CD4-positive, alpha-beta T cell (primary cell): ENCODE results near the gene FAM83F. TPM values are rescaled to one million over a fixed set of nuclear protein-coding genes. Genes with fewer than 3 reads are reported as not detected.
A peak's percentile ranks its signal among the peaks of the same experiment; 100 is the strongest.
"Not testable (repeated sequence)": the region's sequence is repeated elsewhere in the genome, so short reads cannot be mapped to it uniquely, and the experiment has no call there.

Experiments used
- ATAC-seq: fragments of 200-7000 bp; cut with Tn5 transposase; one replicate; pipeline ENCODE4 v1.10.0; 2022; ENCODE audit warnings: mild to moderate bottlenecking; ENCODE audit not compliant: poor library complexity
- CTCF ChIA-PET: fragments of 350-600 bp; sonication (Branson Sonifier 250); formaldehyde crosslinking; loops from one replicate; lab custom pipeline; 2021; ENCODE audit warnings: antibody characterized with exemption, inconsistent platforms; lab: Charles Lee
- POLR2A ChIA-PET: fragments of 350-600 bp; sonication (Branson Sonifier 250); formaldehyde crosslinking; loops from one replicate; lab custom pipeline; 2021; ENCODE audit warnings: antibody characterized with exemption, inconsistent platforms; lab: Charles Lee
- DNase-seq, 14 experiments: peaks; one replicate each; pipeline ENCODE4 v3.0.0-alpha.2; 2013 to 2020; ENCODE audit warnings: mixed read lengths in 2 of 14
- H3K27ac ChIP-seq, 2 donors: one replicate each; pipeline versions ENCODE4 v1.5.1 to v1.7.0; 2013; ENCODE audit warnings: low read length in 2 of 2, low read depth in 1 of 2, mild to moderate bottlenecking in 1 of 2
- H3K27me3 ChIP-seq, 2 experiments: 1 replicate in 1 of 2; 2 replicates in 1 of 2; pipeline versions ENCODE4 v1.6.1 to v1.7.0; 2013; ENCODE audit warnings: low read length in 2 of 2, control low read depth in 1 of 2, mild to moderate bottlenecking in 1 of 2, moderate library complexity in 1 of 2; ENCODE audit not compliant: insufficient read depth in 2 of 2, control insufficient read depth in 1 of 2
- H3K36me3 ChIP-seq: one replicate; pipeline ENCODE4 v1.6.1; 2013; ENCODE audit warnings: low read length, control low read depth; ENCODE audit not compliant: insufficient read depth
- H3K4me1 ChIP-seq: one replicate; pipeline ENCODE4 v1.6.1; 2013; ENCODE audit warnings: low read length, control low read depth; ENCODE audit not compliant: insufficient read depth
- H3K4me3 ChIP-seq: one replicate; pipeline ENCODE4 v1.5.1; 2013; ENCODE audit warnings: mild to moderate bottlenecking, low read length, moderate library complexity
- H3K9me3 ChIP-seq, 2 experiments: 1 replicate in 1 of 2; 2 replicates in 1 of 2; pipeline versions ENCODE4 v1.6.1 to v1.7.0; 2013; ENCODE audit warnings: low read length in 2 of 2, mild to moderate bottlenecking in 2 of 2, control low read depth in 1 of 2, moderate library complexity in 1 of 2; ENCODE audit not compliant: control insufficient read depth in 1 of 2, insufficient read depth in 1 of 2
- H3K27ac Mint-ChIP-seq: one replicate; pipeline ENCODE4 v1.8.0; 2020; ENCODE audit warnings: mixed read lengths
- H3K27me3 Mint-ChIP-seq: one replicate; pipeline ENCODE4 v1.8.0; 2021; ENCODE audit warnings: mixed read lengths
- H3K36me3 Mint-ChIP-seq: one replicate; pipeline ENCODE4 v1.8.0; 2021; ENCODE audit warnings: low read depth, mixed read lengths
- H3K4me1 Mint-ChIP-seq: one replicate; pipeline ENCODE4 v1.8.0; 2021; ENCODE audit warnings: low read depth, mixed read lengths
- H3K4me3 Mint-ChIP-seq: one replicate; pipeline ENCODE4 v1.8.0; 2020; ENCODE audit warnings: mild to moderate bottlenecking, mixed read lengths
- H3K9me3 Mint-ChIP-seq: one replicate; pipeline ENCODE4 v1.8.0; 2020; ENCODE audit warnings: mixed read lengths
- CTCF ChIP-seq: fragments of 200-600 bp; IDR thresholded peaks from one replicate; pipeline ENCODE4 v1.8.0; 2022; ENCODE audit warnings: antibody characterized with exemption, mild to moderate bottlenecking
- intact Hi-C, 2 experiments: fragments of 100-400 bp; cut with DNase I in 1 of 2; cut with micrococcal nuclease in 1 of 2; formaldehyde crosslinking; loops; one replicate each; pipeline versions ENCODE4 v1.15.1 to v1.9.0; 2023 to 2025; cut with DNase I, micrococcal nuclease
- total RNA-seq, 174 experiments: library from RNA in 2 of 174; stranded (reverse) in 2 of 174; gene quantifications; one replicate each; pipeline ENCODE4 v1.2.3 and lab custom pipeline; 2021 to 2026

FAM83F gene
- total RNA-seq, 2 experiments from 2014 or later, result 5.2 to 6.8 TPM

DNA sequence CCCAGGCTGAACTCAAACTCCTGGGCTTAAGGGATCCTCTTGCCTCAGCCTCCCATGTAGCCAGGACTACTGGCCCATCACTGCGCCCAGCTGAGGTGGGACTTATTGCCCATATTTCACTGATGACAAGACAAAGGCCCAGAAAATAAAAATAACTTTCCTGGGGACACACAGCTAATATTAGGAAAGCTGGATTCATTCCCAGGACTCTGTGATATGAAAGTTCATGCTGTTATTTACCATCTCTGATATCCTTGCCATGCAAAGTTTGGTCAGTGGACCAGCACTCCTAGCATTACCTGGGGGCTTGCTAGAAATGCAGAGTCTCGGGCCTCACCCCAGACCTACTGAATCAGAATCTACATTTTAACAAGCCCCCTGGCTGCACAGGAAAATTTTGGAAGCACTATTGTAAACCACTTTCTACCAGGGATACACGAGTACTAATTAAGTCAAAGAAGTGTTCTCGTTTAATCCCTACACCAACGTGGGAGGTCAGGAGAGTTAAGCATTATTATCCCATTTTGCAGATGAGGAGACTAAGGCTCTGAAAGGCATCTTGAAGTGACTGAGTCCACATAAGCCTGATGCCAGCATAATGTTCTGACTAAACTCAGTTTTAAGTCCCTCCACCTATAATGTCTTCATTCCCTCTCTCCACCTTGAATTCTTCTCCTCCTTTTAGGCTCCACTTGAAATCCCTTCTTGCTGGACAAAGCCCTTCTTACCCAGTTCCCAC lies 2.5 kb upstream of the FAM83F start:
- H3K27ac Mint-ChIP-seq, result no peak overlapping the region
- ATAC-seq, result no peak
- no peak overlapping the region for H3K4me3 ChIP-seq
- H3K36me3 Mint-ChIP-seq, result no peaks in the 10 kb centered on the region
- H3K4me3 Mint-ChIP-seq, result no peak overlapping the region
- peaks cover 18% of the 10 kb centered on the region for H3K4me1 Mint-ChIP-seq
- DNase-seq, result no peak
- H3K4me1 ChIP-seq, result peaks cover 20% of the 10 kb centered on the region
- CTCF ChIA-PET, result no interaction called here
- TF ChIP-seq CTCF, result no peak
- no peaks in the 10 kb centered on the region for H3K36me3 ChIP-seq
- H3K27me3 ChIP-seq, result peaks cover 13 to 14% of the 10 kb centered on the region in 2 experiments
- peaks cover 0 to 7% of the 10 kb centered on the region in 2 experiments for H3K9me3 ChIP-seq
- POLR2A ChIA-PET, result no interaction called here
- H3K9me3 Mint-ChIP-seq, result no peaks in the 10 kb centered on the region
- no peak overlapping the region for H3K27ac ChIP-seq
- peaks cover 27% of the 10 kb centered on the region for H3K27me3 Mint-ChIP-seq
- intact Hi-C loops, result loop anchor here in 1 of 2 experiments (5.0 kb wide), 1 partner anchor 50 kb away; no protein-coding TSS in a partner anchor

DNA sequence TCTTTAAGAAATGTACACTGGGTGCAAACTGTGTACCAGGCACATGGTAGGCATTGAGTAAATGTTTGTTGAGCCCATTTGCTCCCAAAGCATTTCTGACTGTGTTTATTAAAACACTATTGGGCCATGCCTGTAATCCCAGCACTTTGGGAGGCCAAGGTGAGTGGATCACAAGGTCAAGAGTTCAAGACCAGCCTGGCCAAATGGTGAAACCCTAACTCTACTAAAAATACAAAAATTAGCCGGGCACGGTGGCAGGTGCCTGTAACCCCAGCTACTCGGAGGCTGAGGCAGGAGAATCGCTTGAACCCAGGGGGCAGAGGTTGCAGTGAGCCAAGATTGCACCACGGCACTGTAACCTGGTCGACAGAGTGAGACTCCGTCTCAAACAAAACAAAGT lies 1.9 kb upstream of the FAM83F start:
- H3K9me3 ChIP-seq, H3K27ac ChIP-seq, H3K36me3 Mint-ChIP-seq, H3K9me3 Mint-ChIP-seq, H3K27ac Mint-ChIP-seq, DNase-seq, H3K4me3 ChIP-seq, CTCF ChIA-PET, H3K36me3 ChIP-seq, ATAC-seq, H3K4me3 Mint-ChIP-seq: not testable (repeated sequence)
- POLR2A ChIA-PET, result interaction anchor here (3.8 kb wide), 1 partner anchor 52 kb away, joined by 29 read pairs; no protein-coding TSS in a partner anchor
- intact Hi-C loops, result loop anchor here in 1 of 2 experiments (5.0 kb wide), 1 partner anchor 51 kb away; no protein-coding TSS in a partner anchor
- Mint-ChIP-seq H3K27me3 (peaks cover 27% of the 10 kb centered on the region), H3K4me1 (peaks cover 18% of the 10 kb centered on the region)
- Histone ChIP-seq H3K4me1 (peaks cover 20% of the 10 kb centered on the region), H3K27me3 (peaks cover 13 to 17% of the 10 kb centered on the region in 2 experiments)

- ATAC-seq (peak; percentile 89), DNase-seq (peak in 13 of 14 experiments; percentile 16 to 85 (median 46))
- intact Hi-C loops, result loop anchor here in 1 of 2 experiments (5.0 kb wide), 1 partner anchor 52 kb away; no protein-coding TSS in a partner anchor
- peaks cover 18% of the 10 kb centered on the region for H3K4me1 Mint-ChIP-seq
- H3K9me3 Mint-ChIP-seq, result no peaks in the 10 kb centered on the region
- ChIA-PET CTCF (interaction anchor here (1.1 kb wide), 1 partner anchor 14 kb away, joined by 3 read pairs; no protein-coding TSS in a partner anchor), POLR2A (interaction anchor here (0.7 to 3.8 kb wide), 19 partner anchors 11 to 594 kb away, joined by 3 to 29 read pairs (median 4); partner anchors contain the start of genes ATF4, TAB1 and TNRC6B)
- Histone ChIP-seq H3K27me3 (peaks cover 13 to 17% of the 10 kb centered on the region in 2 experiments), H3K36me3 (no peaks in the 10 kb centered on the region), H3K4me3 (peak overlapping the region; percentile 29), H3K9me3 (peaks cover 0 to 7% of the 10 kb centered on the region in 2 experiments), H3K4me1 (peaks cover 20% of the 10 kb centered on the region), H3K27ac (no peak overlapping the region)
- peak overlapping the region; percentile 81 for H3K4me3 Mint-ChIP-seq
- peak overlapping the region; percentile 81 for H3K27ac Mint-ChIP-seq
- peaks cover 27% of the 10 kb centered on the region for H3K27me3 Mint-ChIP-seq
- no peaks in the 10 kb centered on the region for H3K36me3 Mint-ChIP-seq
- TF ChIP-seq CTCF, result no peak
Observed at GRCh38 chr22:39994041-39994565, 651 bp upstream of the FAM83F start.
